Mucosa of gallbladder (tissue), 1 donor: Measurements from ENCODE around the gene TKFC. TPM values are rescaled to one million over a fixed set of nuclear protein-coding genes. Genes with fewer than 3 reads are reported as not detected.
A peak's percentile ranks its signal among the peaks of the same experiment; 100 is the strongest.

Experiments used
- DNase-seq: peaks from one replicate; pipeline ENCODE4 v3.0.0-alpha.2; 2020; ENCODE audit warnings: low spot score
- total RNA-seq: library from RNA; stranded (reverse); gene quantifications from one replicate; pipeline ENCODE4 v1.2.1, GENCODE V29; 2021
- donor health status: DM: no; HTN: no; CAD: no.

TKFC gene
- total RNA-seq, 1 donor from 2014 or later: 67.8 TPM

DNA sequence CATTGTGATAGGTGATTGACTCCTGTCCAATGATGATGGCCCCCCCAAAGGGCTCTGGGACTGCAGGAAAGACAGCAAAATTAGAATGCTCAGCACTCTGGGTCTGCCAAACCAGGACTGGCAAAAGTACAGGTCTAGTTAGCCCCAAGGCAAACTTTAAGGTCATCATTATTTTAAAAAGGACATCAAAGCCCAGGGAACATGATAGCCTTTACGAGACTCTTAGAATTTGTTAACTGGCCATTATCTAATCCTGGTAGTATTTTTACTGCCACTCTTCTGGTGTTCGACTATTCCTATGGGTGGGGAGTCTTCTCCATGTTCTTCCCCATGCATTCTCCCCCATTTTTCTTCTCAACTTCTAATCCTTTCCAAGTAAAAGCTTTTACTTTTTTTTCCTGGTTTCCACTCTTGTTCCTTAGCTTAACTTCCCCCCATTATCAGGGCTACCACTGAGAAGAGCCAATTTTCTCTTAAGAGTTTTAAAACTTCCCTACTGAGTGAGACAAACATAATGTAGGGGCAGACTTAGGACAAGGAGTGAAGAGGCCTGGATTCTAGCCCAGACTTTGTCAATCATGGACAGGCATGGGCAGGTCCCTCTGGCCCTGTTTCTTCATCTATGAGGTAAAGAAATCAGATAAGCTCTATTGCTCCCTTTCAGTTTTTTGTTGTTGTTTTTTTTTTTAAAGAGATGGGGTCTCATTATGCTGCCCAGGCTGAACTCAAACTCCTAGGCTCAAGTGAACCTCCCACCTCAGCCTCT lies 7.2 kb upstream of the TKFC start:
- DNase-seq: no peak

DNA sequence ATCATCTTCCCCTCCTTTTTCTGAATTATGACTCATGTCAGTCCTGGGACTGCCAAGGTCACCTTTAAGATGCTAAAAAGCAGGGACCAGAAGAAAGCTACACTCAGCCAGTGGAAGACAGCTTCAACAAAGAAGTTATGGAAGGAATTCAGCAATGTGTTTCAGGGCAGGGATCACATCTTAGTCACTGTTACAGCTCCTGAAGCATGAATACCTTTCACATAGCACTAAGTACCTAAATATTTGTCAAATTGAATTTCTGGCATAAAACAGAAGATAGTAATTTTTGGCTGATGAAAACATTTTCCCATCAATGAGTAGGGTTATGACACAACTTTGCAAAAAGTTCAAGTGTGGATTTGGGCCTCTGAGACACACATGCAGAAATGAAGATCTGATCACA lies 5.4 kb upstream of the TKFC start:
- DNase-seq: no peak

DNA sequence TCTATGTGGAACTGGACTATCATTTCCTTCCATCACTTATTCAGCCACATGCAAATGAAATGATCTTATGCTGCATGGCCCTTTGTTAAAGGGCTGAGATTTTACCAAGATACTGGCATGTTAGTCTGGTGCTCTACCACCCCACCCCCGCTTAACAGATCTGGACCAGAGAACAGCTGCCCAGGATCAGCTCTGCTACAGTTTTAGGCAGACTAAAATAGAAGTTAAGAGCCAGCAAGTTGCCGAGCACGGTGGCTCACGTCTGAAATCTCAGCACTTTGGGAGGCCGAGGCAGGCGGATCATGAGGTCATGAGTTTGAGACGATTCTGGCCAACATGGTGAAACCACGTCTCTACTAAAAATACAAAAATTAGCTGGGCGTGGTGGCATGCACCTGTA lies 4.7 kb upstream of the TKFC start:
- DNase-seq: no peak

DNA sequence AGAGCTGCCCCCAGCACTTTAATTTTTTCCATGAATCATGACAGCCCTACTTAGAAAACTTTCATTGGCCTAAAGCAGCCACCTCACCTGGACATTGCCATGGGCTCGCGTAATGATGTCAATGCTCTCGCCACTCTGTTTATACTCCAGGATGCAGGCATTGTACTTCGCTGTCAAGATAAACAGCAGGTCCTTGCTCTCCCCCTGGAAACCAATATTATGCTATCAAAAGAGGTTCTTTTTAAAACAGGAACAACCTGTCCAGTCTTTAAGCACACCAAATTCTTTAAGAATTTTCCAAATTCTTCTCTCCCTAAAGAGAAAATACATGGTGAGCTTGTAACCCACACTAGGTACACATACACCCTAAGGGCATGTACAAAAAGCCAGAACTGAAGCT lies 3.2 kb upstream of the TKFC start:
- no peak for DNase-seq

DNA sequence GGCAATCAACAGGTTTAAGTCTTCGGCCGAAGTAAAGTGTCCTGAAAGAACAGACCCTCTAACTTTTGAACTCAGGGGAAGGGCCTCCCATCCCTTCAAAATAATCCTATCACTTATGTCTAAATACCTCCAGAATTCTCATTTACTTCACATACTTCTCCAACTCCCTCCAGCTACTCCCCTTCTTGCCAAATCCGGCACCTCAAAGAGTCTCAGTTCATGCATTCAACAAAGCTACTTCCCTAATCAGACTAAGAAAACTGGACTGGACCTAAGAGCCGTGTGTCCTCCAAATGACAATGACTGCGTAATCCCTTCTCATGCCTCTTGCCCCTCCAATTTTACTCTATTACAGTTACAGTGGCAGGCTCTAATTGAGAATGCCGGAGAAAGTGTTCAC lies 1.4 kb upstream of the TKFC start:
- DNase-seq: no peak

DNA sequence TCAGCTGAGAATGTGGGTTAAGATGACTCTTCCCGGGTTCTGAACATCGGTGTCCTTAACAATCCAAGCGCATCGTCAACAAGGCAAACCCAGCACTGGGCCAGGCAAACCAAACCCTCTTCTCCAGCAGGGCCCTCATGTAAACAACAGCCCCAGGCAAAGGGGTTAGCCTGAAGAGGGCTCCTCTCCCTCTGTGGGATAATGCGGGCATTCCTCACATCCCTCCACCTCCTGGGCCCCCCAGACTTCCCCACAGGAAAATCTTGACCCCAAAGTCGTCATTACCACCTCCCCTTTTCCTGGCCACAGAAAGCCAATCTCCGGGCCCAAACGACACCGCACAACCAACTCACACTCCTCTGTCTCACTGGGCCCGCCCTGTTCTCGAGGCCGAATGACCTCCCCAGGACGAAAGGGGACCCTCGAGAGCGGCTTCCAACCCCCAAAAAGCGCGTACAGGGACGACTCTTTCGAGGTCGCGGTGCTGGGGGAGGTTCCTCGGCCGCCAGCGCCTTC lies 689 bp upstream of the TKFC start:
- no peak for DNase-seq

DNA sequence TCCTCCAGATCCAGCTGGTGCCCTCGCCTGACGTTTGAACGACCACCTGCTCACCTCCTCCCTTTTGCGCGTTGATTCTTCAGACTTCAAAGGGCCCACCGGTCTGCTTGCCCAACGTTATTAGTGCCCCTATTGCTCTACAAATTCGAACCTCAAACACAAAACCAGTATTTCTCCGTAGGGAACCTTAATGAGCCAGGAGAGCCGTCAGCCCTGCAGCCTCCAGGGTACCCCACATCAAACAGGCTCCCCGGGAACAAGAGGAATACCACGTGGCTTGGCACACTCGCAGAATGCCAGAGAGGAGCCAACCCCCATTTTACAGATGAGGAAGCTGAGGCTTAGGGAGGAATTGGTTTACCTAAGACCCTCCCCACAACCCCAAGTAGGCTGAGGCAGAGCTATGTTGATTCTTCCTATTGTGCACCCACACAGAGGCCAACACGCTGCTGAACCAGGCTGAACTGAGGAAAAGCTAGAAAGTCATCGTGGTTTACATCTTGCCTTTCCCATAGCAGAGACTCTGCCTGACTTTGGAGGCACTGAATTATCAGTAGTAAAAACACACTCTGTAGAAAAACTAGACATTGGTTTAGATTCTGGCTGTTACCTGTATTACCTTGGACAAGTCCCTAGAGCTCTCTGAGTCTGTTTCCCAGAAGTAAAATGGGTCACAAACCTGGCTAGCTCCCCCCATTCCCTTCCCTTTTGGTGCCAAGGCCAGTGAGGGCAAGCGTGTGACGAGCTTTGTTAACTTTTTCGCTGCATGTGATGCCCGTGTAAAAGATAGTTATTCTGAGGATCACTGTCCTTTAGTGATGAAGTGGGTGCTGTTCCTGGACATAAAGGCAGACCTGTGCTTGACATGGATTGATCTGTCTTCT lies 764 bp downstream of the TKFC start:
- no peak for DNase-seq

DNA sequence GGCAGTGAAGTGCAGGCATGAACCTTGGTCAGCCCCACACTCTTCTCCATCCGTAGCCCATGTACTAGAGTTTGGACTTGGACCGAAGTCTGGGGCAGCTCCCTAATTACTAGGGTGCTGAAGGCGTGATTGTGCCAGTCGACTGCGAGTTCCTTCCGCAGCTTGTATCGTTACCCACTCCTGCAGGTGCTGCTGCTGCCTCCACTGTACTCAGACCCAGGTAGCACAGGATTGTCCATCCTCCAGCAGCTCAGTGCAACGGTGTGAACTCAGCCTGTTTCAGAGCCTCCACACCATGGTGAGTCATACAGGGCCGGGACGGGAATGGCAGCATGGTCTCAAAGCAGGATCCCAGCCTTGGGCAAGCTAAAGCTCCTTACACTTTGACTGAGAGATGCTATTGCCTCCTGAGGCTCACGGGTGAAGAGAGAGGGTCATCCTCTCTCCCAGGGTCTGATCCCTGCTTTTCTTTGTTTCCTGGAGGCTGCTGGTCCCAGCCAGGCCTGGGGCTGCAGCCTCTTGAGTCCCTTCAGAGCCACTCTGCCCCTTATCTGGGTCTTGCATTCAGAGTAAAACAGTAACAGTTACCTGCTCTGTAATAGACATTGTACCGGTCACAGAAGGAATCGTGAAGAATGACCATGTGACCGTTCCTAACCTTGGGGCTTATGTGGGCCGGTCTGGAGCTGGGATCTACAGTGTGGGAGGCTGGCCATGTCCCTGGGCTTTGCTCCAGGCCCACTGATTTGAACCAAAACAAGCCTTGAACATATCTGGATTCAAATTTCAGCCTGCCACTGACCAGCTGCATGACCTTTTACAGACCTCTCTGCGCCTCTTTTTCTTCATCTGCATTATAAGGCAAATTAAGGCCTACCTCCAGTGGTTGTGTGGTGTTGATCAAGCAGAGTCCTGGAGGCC lies 1.7 kb downstream of the TKFC start:
- DNase-seq: no peak

DNA sequence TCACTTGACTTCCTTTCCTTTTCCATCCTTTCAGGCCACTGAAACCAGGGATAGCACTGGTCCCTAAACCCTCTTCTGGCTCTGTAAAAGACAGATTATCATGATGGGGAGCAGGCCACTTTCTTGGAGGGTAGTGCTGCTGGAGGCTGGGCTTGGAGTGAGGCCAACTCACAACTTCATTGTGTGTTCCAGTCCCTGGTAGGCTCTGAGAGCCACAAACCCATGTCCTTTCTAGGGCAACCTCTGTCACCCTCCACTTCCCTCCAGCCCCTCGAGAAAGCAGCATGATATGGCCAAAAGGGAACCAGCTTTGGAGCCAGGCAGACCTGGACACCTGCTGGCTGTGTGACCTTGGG lies 2.3 kb downstream of the TKFC start:
- DNase-seq: no peak

DNA sequence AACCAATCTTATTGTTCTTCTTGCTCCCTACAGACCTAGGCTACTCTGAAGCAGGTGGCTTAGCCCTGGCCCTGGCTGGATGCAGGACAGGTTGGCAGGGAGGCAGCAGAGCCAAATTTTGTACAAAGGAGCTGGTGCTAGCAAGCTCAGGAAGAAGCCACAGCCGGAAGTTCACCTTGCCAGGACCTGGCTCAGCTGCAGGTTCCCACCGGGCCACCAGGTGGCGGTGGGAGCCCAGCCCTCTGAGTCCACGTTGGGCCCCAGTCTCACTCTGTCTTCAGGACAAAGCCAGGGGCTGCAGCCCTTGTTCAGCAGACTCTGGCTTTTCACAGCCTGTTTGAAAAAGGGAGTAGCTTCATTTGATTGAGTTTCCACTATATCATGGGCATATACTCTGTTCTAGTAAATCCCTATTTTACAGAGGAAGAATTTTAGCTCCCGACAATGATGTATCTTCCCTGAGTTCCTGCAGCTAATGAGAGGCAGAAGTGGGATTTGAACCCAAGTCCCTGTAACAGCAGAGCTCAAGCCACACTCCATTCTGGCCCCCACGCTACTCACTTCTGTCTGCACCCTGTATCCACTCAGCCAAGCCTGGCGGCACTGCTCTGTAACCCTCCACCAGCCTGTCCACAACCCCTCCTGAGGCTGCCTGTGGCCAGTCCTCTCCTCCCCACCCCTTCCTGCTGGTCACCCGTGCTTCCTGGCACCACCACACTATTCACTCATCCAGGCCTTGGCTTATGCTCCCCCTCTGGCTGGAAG lies 3.3 kb downstream of the TKFC start:
- peak; percentile 83 for DNase-seq

DNA sequence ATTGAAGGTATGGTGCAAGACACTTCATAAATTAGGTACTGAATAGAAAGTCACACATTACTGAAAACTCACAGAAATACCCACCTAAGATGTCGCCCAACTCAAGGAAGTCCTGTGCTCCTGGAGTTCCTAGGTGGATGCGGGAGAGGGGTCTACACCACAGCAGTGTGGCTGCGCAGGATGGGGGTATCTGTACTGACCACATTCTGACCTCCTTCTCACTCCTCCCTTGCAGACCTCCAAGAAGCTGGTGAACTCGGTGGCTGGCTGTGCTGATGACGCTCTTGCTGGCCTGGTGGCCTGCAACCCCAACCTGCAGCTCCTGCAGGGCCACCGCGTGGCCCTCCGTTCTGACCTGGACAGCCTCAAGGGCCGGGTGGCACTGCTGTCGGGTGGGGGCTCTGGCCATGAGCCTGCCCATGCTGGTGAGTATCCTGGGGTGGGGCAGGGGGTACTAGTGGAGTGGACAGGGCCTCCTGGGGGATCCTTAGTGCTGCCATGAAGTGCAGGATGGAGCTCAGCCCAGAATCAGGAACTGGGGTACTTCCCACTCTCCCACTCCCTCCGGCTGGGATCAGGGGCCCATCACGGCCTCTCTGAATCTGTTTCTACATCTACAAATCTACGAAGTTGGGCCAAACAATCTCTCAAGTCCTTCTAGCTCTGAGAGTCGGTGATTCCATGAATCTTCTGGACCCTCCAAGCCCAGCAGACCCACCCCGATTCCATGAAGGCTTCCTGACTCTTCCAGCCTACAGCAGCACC lies 4.9 kb downstream of the TKFC start:
- DNase-seq: no peak

DNA sequence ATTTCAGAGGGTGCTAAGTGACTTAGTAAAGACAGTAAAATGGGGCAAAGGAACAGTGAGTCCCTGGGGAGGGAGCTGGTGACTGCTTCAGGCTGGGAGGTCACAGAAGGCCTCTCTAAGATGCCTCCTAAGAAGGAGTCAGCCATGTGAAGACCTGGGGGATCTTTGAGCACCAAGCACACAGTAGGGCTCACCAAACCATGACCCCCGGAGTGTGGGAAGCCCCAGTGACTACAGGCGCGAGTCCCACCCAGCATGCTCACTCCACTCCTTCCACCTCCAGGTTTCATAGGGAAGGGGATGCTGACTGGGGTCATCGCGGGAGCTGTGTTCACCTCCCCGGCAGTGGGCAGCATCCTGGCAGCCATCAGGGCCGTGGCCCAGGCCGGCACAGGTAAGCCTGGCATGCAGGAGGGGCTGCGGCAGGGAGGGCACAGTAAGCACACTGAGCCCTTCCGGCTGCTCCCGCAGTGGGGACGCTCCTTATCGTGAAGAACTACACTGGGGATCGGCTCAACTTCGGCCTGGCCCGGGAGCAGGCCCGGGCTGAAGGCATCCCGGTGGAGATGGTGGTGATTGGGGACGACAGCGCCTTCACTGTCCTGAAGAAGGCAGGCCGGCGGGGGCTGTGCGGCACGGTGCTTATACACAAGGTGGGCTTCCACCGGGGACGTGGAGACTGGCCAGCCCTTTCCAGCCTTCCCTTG lies 5.9 kb downstream of the TKFC start:
- no peak for DNase-seq

DNA sequence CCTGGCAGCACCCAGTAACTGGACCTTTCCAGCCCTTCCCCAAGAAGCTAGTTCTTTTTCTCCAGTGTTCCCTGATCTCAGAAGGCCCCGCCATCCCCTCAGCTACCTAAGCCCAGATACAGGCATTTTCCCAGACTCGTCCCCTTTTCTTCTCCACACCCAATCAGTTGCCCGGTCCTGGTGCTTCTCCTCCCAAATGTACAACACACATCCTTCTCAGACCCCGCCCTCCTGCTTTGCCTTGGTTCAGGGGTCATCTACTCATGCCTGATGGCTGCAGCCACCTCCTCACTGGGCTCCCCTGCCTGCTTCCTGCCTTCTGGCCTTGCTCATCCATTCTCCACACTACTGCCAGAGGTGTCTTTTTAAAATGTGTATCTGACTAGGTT lies 6.5 kb downstream of the TKFC start:
- no peak for DNase-seq

DNA sequence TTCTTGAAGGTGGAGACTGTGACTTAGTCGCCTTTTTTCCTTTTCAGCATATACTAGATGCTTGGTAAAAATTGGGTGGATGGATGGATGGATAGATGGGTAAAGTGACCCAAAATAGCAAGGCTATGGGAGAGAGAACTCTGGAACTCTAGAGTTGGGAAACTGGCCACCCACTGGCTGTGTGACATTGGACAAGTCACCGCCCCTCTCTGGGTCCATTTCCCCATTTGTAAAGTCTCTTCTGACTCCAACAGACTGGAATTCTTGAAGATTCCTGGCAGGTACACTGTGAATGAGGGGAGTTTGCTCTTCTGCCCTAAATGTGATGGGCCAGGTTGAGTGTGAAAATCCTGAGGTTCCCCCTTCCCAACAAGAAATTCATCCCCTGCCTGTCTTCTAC lies 8.0 kb downstream of the TKFC start:
- DNase-seq: no peak

DNA sequence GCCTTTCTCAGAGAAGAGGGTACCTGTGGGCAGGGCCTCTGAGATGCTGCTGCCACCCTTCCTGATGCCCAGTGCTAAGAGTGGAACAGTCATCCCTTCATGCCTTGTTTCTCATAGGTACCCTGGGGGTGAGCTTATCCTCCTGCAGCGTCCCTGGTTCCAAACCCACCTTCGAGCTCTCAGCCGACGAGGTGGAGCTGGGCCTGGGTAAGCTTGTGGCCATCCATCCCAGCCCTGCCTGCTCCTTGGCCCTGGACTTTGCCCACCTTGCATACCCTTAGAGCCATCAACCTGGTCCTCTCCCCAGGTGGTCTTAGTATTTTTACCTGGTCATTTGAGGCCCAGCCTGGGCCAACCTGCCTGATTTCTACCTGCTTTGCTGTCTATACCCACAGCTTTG lies 8.7 kb downstream of the TKFC start:
- DNase-seq: no peak

DNA sequence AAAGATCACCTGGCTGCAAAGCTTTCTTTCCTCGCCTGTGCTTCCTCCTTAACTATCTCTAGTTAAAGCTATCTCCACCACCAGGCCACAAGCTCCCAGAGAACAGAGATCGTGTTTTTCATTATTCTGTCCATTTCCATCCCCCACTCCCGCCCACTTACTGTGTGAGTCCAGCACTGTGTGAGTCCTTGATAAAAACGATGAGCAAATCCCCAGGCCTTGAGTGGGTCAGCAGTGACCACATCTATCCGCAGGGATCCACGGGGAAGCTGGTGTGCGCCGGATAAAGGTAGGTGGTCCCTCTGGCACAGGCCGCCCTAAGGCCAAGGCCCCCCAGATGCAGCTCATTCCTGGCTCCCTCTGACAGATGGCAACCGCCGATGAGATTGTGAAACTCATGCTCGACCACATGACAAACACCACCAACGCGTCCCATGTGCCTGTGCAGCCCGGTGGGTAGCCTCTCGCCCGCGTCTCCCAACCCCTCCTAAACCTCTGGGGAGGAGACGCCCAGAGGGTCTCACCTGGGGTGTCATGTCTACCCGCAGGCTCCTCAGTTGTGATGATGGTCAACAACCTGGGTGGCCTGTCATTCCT lies 9.3 kb downstream of the TKFC start:
- DNase-seq: no peak

DNA sequence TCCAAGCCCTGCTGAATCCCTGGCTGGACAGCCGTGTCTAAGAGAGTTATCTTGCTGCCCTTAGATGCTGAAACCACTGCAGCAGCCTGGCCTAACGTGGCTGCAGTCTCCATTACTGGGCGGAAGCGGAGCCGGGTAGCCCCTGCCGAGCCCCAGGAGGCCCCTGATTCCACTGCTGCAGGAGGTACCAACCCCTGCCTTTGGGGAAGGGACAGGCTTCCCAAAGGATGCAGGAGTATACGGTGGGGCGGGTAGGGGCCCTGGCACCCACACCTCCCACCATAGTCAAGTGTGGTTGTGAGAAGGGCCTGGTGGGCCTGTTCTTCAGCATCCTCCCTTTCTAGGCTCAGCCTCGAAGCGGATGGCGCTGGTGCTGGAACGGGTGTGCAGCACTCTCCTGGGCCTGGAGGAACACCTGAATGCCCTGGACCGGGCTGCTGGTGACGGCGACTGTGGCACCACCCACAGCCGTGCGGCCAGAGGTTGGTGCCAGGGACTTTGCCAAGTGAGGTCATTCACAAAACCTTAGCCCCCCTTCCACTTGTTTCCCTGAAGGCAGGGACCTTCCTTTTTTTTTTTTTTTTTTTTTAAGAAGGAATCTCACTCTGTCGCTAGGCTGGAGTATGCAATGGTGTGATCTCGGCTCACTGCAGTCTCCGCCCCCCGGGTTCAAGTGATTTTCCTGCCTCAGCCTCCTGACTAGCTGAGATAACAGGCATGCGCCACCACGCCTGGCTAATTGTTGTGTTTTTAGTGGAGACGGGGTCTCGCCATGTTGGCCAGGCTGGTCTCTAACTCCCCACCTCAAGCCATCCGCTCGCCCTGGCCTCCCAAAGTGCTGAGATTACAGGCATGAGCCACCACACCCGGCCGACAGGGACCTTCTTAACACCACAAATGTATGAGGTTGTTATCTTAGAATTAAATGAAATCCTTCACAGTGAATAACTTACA lies 11.0 kb downstream of the TKFC start:
- DNase-seq: no peak

DNA sequence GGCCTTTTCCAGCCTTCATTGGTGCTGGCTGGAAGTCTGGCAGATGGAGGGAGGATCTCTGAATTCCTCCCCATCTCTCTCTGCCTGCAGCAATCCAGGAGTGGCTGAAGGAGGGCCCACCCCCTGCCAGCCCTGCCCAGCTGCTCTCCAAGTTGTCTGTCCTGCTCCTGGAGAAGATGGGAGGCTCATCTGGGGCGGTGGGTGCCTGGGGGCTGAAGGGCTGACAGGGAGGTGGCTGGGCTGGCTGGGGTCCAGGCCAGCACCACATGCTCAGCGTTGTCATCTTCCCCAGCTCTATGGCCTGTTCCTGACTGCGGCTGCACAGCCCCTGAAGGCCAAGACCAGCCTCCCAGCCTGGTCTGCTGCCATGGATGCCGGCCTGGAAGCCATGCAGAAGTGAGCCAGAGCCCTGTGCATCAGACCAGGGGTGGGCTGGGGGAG lies 12.2 kb downstream of the TKFC start:
- DNase-seq: no peak
